Measurements from ENCODE around the gene EXOC6B. TPM values are rescaled to one million over a fixed set of nuclear protein-coding genes. Genes with fewer than 3 reads are reported as not detected.
"Not testable (repeated sequence)": the region's sequence is repeated elsewhere in the genome, so short reads cannot be mapped to it uniquely, and the experiment has no call there.

EXOC6B gene
- total RNA-seq, 1 donor = 40.2 TPM

- no peak for DNase-seq (ENCODE audit: low read depth)
- TF ChIP-seq, protein P1, sequence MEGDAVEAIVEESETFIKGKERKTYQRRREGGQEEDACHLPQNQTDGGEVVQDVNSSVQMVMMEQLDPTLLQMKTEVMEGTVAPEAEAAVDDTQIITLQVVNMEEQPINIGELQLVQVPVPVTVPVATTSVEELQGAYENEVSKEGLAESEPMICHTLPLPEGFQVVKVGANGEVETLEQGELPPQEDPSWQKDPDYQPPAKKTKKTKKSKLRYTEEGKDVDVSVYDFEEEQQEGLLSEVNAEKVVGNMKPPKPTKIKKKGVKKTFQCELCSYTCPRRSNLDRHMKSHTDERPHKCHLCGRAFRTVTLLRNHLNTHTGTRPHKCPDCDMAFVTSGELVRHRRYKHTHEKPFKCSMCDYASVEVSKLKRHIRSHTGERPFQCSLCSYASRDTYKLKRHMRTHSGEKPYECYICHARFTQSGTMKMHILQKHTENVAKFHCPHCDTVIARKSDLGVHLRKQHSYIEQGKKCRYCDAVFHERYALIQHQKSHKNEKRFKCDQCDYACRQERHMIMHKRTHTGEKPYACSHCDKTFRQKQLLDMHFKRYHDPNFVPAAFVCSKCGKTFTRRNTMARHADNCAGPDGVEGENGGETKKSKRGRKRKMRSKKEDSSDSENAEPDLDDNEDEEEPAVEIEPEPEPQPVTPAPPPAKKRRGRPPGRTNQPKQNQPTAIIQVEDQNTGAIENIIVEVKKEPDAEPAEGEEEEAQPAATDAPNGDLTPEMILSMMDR (IDR thresholded peaks at IDR 0.05; ENCODE audit: insufficient read depth, low read depth, low read length) = no peak
- H3K4me3 ChIP-seq (ENCODE audit: low read depth, low read length) = no peak overlapping the region
Measured at GRCh38 chr2:72431737-72432136, 394.1 kb downstream of the EXOC6B start.

DNA sequence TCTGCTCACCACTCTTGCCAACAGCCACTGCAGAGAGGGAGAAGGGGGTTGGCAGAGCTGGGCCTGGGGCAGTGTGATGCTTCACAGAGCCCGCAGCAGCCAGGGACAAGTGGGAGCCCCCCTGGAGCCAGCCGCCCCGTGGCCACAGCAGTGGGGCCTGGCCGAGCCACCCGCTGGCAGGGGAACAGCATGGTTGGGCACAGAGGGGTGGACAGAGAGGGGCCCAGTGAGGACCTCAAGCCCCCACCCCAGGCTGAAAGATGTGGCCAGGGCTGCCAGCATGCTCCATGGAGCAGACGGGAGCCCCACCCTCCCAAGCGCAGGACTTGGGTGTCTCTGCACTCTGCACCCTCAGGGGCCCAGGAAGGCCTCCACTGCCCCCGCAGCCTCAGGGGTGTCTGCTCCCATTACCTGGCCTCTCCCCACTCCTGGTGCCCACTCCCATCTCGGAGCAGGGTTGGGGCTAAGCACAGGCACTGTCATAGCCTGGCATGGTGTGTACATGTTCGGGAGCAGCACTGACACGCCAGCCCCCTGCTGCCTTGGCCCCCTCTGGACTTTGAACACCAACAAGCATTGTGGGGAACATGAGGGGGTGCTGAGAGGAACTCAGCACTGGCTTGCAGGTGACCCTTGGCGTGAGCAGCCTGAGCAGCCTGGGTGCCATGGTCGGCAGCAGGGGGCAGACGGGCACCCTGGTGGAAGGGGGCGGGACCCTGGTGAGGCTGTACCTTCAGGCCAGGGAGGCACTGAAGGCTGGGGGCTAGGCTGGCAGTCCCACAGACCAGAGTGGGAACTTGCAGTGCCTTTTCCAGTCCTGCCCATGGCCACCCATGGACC, 398.6 kb downstream of the EXOC6B start:
- no peak for DNase-seq (ENCODE audit: low read depth)
- TF ChIP-seq, protein P1 (IDR thresholded peaks at IDR 0.05; ENCODE audit: insufficient read depth, low read depth, low read length) = no peak
- H3K4me3 ChIP-seq (ENCODE audit: low read depth, low read length) = no peak overlapping the region

DNA sequence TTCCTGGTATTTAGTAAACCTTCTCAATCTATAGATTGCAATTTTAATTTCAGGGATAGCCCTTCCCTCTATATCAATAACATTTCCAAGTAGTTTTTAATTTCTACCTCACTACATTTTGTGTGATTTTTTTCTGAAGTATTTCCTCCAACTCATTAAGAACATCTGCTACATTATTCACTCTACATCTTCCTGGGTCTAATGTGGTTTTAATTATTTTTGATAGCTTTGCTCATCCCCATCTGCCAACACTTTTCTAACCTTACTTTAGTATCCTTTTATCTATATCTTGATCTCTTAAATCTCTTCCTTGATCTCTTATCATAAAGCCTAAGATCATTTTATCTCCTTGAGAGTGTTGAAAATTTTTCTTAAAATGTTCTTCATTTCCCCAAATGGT, 399.8 kb downstream of the EXOC6B start:
- H3K4me3 ChIP-seq (ENCODE audit: low read depth, low read length) = no peak overlapping the region
- TF ChIP-seq, protein P1 (IDR thresholded peaks at IDR 0.05; ENCODE audit: insufficient read depth, low read depth, low read length) = no peak
- DNase-seq (ENCODE audit: low read depth) = no peak

DNA sequence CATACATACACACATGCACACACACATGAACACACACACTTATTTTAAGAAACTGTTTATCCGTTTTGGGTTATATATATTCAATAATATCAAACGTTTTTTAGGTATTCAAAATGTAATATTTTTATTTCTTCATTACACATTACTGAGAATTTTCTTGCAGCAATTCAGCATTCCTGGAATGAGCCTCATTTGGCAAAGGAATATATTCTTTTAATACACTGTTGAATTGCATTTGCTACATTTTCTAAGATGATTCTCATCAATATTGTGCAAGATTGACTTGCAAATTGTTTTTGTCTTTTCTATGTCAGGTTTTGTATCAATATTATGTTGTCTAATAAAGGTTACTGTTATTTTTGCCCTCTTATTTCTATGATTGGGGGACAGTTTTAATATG, 402.1 kb downstream of the EXOC6B start:
- DNase-seq (ENCODE audit: low read depth) = no peak
- no peak overlapping the region for H3K4me3 ChIP-seq (ENCODE audit: low read depth, low read length)
- TF ChIP-seq, protein P1 (IDR thresholded peaks at IDR 0.05; ENCODE audit: insufficient read depth, low read depth, low read length) = no peak

- not testable (repeated sequence) for H3K4me3 ChIP-seq (ENCODE audit: low read depth, low read length); DNase-seq (ENCODE audit: low read depth)
Measured at GRCh38 chr2:72421771-72422379, 404.0 kb downstream of the EXOC6B start.

- no peak overlapping the region for H3K4me3 ChIP-seq (ENCODE audit: low read depth, low read length)
- TF ChIP-seq, protein P1 (IDR thresholded peaks at IDR 0.05; ENCODE audit: insufficient read depth, low read depth, low read length) = no peak
- no peak for DNase-seq (ENCODE audit: low read depth)
Measured at GRCh38 chr2:72415781-72416475, 409.9 kb downstream of the EXOC6B start.

GRCh38 chr2:72415241-72415661, 410.6 kb downstream of the EXOC6B start:
- H3K4me3 ChIP-seq (ENCODE audit: low read depth, low read length) = no peak overlapping the region
- peak; percentile 30 for DNase-seq (ENCODE audit: low read depth)
- TF ChIP-seq, protein P1 (IDR thresholded peaks at IDR 0.05; ENCODE audit: insufficient read depth, low read depth, low read length) = no peak
